CD4-positive, alpha-beta T cell treated with Interleukin-17A for 4 hours (primary cell): Measurements from ENCODE around the gene ADAMTSL3.

ENCODE experiments used
- DNase-seq: peaks from one replicate; pipeline ENCODE4 v3.0.0-alpha.2; 2020; ENCODE audit warnings: mixed read lengths

ADAMTSL3 gene

GRCh38 chr15:83844742-83845141, 190.8 kb downstream of the ADAMTSL3 start:
- no peak for DNase-seq

- no peak for DNase-seq
Measured at GRCh38 chr15:83845230-83845629, 191.3 kb downstream of the ADAMTSL3 start.

GRCh38 chr15:83846847-83847246, 192.9 kb downstream of the ADAMTSL3 start:
- DNase-seq, result no peak

DNA sequence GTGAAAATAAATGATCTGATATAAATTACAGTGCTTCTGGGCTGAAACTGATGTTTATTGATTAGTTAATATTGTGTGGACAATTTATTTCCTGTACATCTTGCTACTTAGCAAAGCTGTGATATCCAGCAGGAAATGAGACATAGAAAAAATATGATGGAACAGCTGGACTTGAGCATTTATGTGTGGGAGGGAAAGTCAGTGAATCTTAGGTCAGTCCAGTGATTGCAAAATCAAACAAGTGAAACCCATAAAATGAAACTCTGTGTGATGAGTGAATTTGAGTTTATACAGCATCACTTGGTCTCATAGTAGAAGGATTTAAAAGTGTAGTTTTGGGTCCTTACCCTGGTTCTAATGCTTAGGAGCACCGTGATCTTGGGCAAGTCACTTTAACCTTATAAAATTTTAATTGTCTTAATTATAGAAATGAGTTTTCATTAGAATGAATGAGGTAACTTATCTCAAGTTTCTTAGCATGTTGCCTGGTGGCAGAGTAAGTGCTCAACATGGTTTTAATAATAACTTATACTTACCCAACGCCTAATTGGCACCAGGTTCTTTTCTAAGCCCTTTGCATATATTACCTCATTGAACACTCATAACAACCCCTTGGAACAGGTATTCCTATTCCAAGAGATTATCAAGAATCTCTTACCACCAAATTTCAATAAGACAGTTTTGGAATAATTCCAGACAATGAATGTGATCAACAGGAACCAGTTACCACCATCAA, 194.6 kb downstream of the ADAMTSL3 start:
- DNase-seq, result no peak

- no peak for DNase-seq
Measured at GRCh38 chr15:83850015-83850414, 196.1 kb downstream of the ADAMTSL3 start.

DNA sequence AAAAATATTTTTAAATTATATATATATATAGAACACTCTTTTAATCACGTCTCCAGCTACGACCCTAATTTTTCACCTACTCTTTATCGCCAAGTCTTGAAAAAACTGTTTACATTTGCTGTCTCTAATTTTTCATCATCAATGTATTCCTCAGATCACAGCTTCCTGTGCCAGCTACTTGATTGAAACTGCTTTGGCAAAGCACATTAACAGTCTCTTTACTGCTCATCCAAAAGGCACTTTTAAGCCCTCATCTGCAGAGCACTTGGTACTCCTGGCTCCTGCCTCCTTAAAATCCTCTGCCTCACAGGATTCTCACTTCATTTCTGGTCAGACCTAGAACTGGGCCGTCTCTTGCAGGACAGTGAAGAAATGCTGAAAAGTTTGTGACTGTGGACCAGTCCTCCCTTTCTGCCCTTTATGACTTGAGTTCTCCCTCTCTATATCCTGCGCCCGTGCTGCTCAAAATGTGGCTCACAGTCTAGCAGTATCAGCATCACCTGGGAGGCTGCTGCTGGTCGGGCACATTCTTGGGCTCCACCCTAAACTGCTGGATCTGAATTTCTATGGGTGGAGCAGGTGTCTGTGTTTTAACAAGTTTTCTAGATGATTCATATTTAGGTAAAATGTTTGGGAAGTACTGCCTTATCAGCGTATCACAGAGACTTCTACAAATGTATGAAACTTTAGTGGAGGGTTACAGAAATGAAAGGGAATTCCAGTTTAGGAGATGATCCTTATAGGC, 196.8 kb downstream of the ADAMTSL3 start:
- no peak for DNase-seq

GRCh38 chr15:83853232-83853631, 199.3 kb downstream of the ADAMTSL3 start:
- DNase-seq, result no peak

GRCh38 chr15:83854321-83854720, 200.4 kb downstream of the ADAMTSL3 start:
- DNase-seq, result no peak

- no peak for DNase-seq
Measured at GRCh38 chr15:83854950-83855707, 201.2 kb downstream of the ADAMTSL3 start.

DNA sequence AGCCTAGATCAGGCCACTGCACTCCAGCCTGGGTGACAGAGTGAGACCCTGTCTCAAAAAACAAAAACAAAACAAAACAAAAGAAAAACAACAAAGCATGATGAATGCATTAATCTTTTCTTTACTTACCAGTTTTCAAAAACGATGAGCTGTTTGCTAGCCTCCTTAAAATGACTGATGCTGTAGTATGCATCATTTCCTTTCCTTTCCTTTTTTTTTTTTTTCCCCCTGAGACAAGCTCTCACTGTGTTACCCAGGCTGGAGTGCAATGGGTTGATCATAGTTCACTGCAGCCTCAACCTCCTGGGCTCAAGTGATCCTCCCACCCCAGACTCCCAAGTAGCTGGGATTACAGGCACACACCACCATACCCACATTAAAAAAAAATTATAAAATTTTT, 202.0 kb downstream of the ADAMTSL3 start:
- DNase-seq, result no peak

DNA sequence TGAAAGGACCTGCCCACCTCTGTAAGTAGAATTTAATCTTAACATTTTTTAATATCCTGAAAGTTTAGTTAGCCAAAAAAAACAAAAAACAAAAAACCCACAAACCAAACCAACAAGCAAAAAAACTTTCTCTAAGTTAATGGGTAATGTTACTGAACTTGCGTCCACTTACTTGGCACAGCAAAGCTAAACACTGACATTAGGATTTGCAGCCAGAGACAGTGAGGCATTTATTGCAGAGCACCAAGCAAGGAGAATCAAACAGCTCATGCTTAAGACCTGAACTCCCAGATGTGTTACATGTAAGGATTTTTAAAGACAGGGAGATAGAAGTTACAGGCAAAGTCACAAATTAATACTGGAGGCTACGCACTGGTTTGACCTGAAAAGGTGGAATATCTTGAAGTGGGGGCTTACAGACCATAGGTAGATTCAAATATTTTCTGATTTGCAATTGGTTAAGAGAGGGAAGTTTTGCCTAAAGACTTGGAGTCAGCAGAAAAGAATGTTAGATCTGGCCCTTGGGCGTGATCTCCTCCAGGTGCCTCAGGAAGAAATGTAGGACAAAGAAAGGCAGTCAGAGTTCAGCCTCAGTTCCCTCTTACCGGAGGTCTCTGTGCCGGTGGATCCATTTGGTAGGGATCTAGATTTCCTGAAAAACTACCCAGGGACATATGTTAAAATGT, 205.0 kb downstream of the ADAMTSL3 start:
- no peak for DNase-seq

DNA sequence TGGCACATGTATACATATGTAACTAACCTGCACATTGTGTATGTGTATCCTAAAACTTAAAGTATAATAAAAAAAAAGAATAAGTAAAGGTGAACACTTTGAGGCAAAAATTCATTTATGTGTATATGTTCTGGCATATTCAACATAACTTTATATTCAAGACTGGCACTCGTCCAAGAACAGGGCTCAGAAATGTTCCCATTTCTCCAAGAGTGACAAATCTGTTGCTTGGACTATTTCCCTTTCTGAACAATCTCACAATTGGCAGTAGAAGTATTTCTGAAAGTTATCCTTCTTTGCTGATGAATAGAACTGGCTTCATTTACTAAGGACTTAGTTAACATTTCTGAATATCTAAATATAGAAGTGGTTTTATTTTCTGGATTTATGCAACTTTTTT, 212.8 kb downstream of the ADAMTSL3 start:
- no peak for DNase-seq

GRCh38 chr15:83869341-83869740, 215.4 kb downstream of the ADAMTSL3 start:
- DNase-seq, result no peak

GRCh38 chr15:83871808-83872559, 218.1 kb downstream of the ADAMTSL3 start:
- DNase-seq, result no peak

DNA sequence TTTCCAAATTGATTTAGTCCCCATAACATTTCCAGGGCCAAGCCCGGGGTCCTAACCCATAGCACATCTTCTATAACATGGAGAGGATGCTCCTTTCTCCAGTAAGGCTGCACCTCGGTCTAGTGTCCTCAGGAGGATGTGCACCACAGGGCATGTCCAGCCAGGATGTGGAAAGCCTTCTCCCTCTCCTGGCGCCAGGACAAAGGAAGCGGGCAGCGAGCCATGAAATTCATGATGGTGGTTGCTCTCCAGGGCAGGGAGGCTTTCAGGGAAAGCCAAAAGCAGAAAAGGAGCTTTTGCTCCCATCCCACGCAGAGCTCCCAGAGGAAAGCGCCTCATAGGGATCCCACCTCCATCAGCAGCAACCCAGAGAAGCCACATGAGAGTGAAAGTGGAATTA, 220.0 kb downstream of the ADAMTSL3 start:
- DNase-seq, result no peak

- DNase-seq, result no peak
Measured at GRCh38 chr15:83880529-83880928, 226.6 kb downstream of the ADAMTSL3 start.

DNA sequence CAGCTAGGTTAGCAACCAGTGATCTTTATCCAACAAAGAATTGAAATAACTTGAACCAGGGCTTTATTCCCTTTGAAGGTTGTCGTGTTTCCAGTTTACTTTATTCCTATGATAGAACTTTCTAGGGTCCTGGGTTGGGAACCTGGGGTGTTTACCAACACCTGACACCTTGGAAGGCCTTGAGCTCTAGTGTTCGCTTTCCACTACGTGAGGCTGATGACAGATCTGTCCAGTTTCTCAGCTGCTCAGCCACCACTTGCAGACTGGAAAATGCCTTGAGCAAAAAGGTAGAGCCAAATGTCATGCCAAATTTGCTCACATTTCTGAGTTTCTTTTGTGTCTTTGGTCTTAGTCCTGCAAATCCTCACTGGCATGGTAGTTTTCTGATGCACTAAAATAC, 227.2 kb downstream of the ADAMTSL3 start:
- no peak for DNase-seq

DNA sequence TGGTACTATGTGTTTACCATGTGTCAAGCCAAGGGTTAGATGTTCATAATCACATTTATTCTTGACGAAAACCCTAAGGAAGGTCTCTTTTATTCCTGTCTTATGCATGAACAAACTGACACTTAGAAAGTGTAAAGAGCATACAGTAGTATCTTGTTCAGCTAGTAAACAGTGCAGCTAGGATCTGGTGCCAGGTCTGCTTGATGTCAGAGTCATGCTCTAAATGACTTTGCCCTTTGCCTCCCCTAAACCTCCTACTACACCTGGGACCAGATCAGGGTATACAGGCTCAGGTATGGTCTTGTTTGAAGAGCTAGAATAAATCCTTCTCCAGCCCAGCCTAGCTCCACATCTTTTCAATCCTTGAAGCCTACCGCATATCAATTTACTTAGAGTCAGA, 232.4 kb downstream of the ADAMTSL3 start:
- DNase-seq, result no peak

- no peak for DNase-seq
Measured at GRCh38 chr15:83887404-83887803, 233.5 kb downstream of the ADAMTSL3 start.

GRCh38 chr15:83887961-83888360, 234.0 kb downstream of the ADAMTSL3 start:
- no peak for DNase-seq

GRCh38 chr15:83889995-83890394, 236.1 kb downstream of the ADAMTSL3 start:
- DNase-seq, result no peak

DNA sequence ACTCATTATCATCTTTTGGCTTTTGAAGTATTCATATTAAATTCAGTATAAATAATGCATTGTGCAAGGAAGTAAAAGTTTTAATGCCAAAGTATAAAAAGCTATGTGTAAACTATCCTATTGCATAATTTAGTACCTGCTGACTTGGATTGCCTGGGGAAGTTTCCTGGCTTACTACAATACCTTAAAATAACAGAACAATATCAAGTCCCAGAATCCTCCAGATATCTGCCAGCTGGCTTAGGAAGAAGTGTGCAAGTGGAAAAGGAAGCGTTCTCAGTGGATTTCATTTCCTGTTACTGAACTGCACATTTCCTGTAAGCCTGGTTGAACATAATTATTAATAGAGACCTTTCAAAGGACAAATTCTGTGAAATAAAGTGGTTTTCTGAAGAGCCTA, 236.7 kb downstream of the ADAMTSL3 start:
- DNase-seq, result no peak
